ENCODE data around the gene AEBP2.

GRCh38 chr12:19517583-19517982, 78.3 kb downstream of the AEBP2 start:
- TF ChIP-seq CTCF (IDR thresholded peaks at IDR 0.05; ENCODE audit: control extremely low read depth in 1 of 3, insufficient read depth in 1 of 3, low read depth in 1 of 3, low read length in 3 of 3), result no peak
- TF ChIP-seq EZH2 (IDR thresholded peaks at IDR 0.05; ENCODE audit: low read depth, low read length, severe bottlenecking), result no peak
- TF ChIP-seq ZNF274 (IDR thresholded peaks at IDR 0.05; ENCODE audit: borderline replicate concordance, extremely low read depth, low read length), result no peak
- TF ChIP-seq POLR2AphosphoS5 (IDR thresholded peaks at IDR 0.05; ENCODE audit: low read depth, low read length), result no peak
- no peak for TF ChIP-seq POLR2A (IDR thresholded peaks at IDR 0.05; ENCODE audit: control extremely low read depth in 1 of 2, low read depth in 2 of 2, low read length in 2 of 2)
- TF ChIP-seq YY1 (IDR thresholded peaks at IDR 0.05; ENCODE audit: low read depth, low read length), result no peak
- TF ChIP-seq NRF1 (IDR thresholded peaks at IDR 0.05; ENCODE audit: low read depth, low read length), result no peak
- no peak for TF ChIP-seq RFX5 (IDR thresholded peaks at IDR 0.05; ENCODE audit: borderline replicate concordance, low read depth, low read length)

Data from H1 (cell line).